Measurements from ENCODE around the gene COLEC11.
"Not testable (repeated sequence)": the region's sequence is repeated elsewhere in the genome, so short reads cannot be mapped to it uniquely, and the experiment has no call there.

COLEC11 gene

GRCh38 chr2:3654531-3655225, 59.8 kb downstream of the COLEC11 start:
- FAIRE-seq (no peak), DNase-seq (ENCODE audit: insufficient read length) (no peak)
- TF ChIP-seq POLR2AphosphoS5 (IDR thresholded peaks at IDR 0.05; ENCODE audit: low read depth, low read length): no peak
- no peak for TF ChIP-seq POLR2A (IDR thresholded peaks at IDR 0.05; ENCODE audit: low read depth, low read length)
- TF ChIP-seq TAF1 (IDR thresholded peaks at IDR 0.05; ENCODE audit: borderline replicate concordance, low read depth, low read length): no peak

GRCh38 chr2:3655871-3656761, 61.2 kb downstream of the COLEC11 start:
- FAIRE-seq: no peak
- DNase-seq (ENCODE audit: insufficient read length): no peak
- TF ChIP-seq TAF1 (IDR thresholded peaks at IDR 0.05; ENCODE audit: borderline replicate concordance, low read depth, low read length) (no peak), POLR2A (IDR thresholded peaks at IDR 0.05; ENCODE audit: low read depth, low read length) (no peak), POLR2AphosphoS5 (IDR thresholded peaks at IDR 0.05; ENCODE audit: low read depth, low read length) (no peak)

- DNase-seq (ENCODE audit: insufficient read length) (no peak), FAIRE-seq (no peak)
- TF ChIP-seq POLR2AphosphoS5 (IDR thresholded peaks at IDR 0.05; ENCODE audit: low read depth, low read length) (no peak), POLR2A (IDR thresholded peaks at IDR 0.05; ENCODE audit: low read depth, low read length) (no peak), TAF1 (IDR thresholded peaks at IDR 0.05; ENCODE audit: borderline replicate concordance, low read depth, low read length) (no peak)
These were observed 62.1 kb downstream of the COLEC11 start for GRCh38 chr2:3656762-3657721.

GRCh38 chr2:3657881-3658280, 63.0 kb downstream of the COLEC11 start, which contains the start of gene ALLC:
Gene ALLC, plus strand, starts transcription at chr2:3658200. Its CDS starts 12,958 bp downstream, at chr2:3671158.
- no peak for FAIRE-seq
- TF ChIP-seq POLR2A (IDR thresholded peaks at IDR 0.05; ENCODE audit: low read depth, low read length) (no peak), TAF1 (IDR thresholded peaks at IDR 0.05; ENCODE audit: borderline replicate concordance, low read depth, low read length) (no peak), POLR2AphosphoS5 (IDR thresholded peaks at IDR 0.05; ENCODE audit: low read depth, low read length) (no peak)
- DNase-seq (ENCODE audit: insufficient read length): no peak

GRCh38 chr2:3659447-3660432, 64.8 kb downstream of the COLEC11 start:
- DNase-seq (ENCODE audit: insufficient read length) (no peak), FAIRE-seq (no peak)
- TF ChIP-seq POLR2AphosphoS5 (IDR thresholded peaks at IDR 0.05; ENCODE audit: low read depth, low read length): no peak
- TF ChIP-seq POLR2A (IDR thresholded peaks at IDR 0.05; ENCODE audit: low read depth, low read length): no peak
- TF ChIP-seq TAF1 (IDR thresholded peaks at IDR 0.05; ENCODE audit: borderline replicate concordance, low read depth, low read length): no peak

GRCh38 chr2:3660640-3661039, 65.7 kb downstream of the COLEC11 start:
- DNase-seq (ENCODE audit: insufficient read length); FAIRE-seq: not testable (repeated sequence)

GRCh38 chr2:3661149-3661660, 66.3 kb downstream of the COLEC11 start:
- TF ChIP-seq POLR2A (IDR thresholded peaks at IDR 0.05; ENCODE audit: low read depth, low read length): no peak
- TF ChIP-seq POLR2AphosphoS5 (IDR thresholded peaks at IDR 0.05; ENCODE audit: low read depth, low read length): no peak
- TF ChIP-seq TAF1 (IDR thresholded peaks at IDR 0.05; ENCODE audit: borderline replicate concordance, low read depth, low read length): no peak
- DNase-seq (ENCODE audit: insufficient read length) (no peak), FAIRE-seq (no peak)

GRCh38 chr2:3662239-3662638, 67.3 kb downstream of the COLEC11 start:
- FAIRE-seq (no peak), DNase-seq (ENCODE audit: insufficient read length) (no peak)
- TF ChIP-seq POLR2A (IDR thresholded peaks at IDR 0.05; ENCODE audit: low read depth, low read length) (no peak), POLR2AphosphoS5 (IDR thresholded peaks at IDR 0.05; ENCODE audit: low read depth, low read length) (no peak), TAF1 (IDR thresholded peaks at IDR 0.05; ENCODE audit: borderline replicate concordance, low read depth, low read length) (no peak)

GRCh38 chr2:3664118-3664517, 69.2 kb downstream of the COLEC11 start:
- no peak for FAIRE-seq

GRCh38 chr2:3664925-3665324, 70.0 kb downstream of the COLEC11 start:
- no peak for TF ChIP-seq TAF1 (IDR thresholded peaks at IDR 0.05; ENCODE audit: borderline replicate concordance, low read depth, low read length)
- TF ChIP-seq POLR2A (IDR thresholded peaks at IDR 0.05; ENCODE audit: low read depth, low read length): no peak
- no peak for TF ChIP-seq POLR2AphosphoS5 (IDR thresholded peaks at IDR 0.05; ENCODE audit: low read depth, low read length)
- DNase-seq (ENCODE audit: insufficient read length) (no peak), FAIRE-seq (no peak)

More at GRCh38 chr2:3664118-3664517, 69.2 kb downstream of the COLEC11 start:
- TF ChIP-seq POLR2AphosphoS5 (IDR thresholded peaks at IDR 0.05; ENCODE audit: low read depth, low read length) (no peak), TAF1 (IDR thresholded peaks at IDR 0.05; ENCODE audit: borderline replicate concordance, low read depth, low read length) (no peak), POLR2A (IDR thresholded peaks at IDR 0.05; ENCODE audit: low read depth, low read length) (no peak)
- no peak for DNase-seq (ENCODE audit: insufficient read length)

All from GM12892 (cell line).